GM23338 (cell line): ENCODE data around the gene CRTC3. TPM values are rescaled to one million over a fixed set of nuclear protein-coding genes. Genes with fewer than 3 reads are reported as not detected.

Experiments used
- ATAC-seq: fragments of 200-7000 bp; cut with Tn5 transposase; 3 replicates; pipeline ENCODE4 v1.9.1; 2020
- DNase-seq: peaks from one replicate; pipeline ENCODE4 v3.0.0-alpha.2; 2015; ENCODE audit warnings: low spot score
- H2AFZ ChIP-seq: fragments of 200-600 bp; sonication (generic); 2 replicates; pipeline ENCODE4 v1.8.0; 2016; ENCODE audit warnings: antibody characterized with exemption, mild to moderate bottlenecking, moderate library complexity
- H3F3A ChIP-seq: fragments of 200-600 bp; sonication (generic); replicated peaks from 2 replicates; pipeline ENCODE4 v1.8.0; 2017; ENCODE audit warnings: antibody characterized with exemption, mixed run types, low read depth
- H3K27ac ChIP-seq: fragments of 200-600 bp; sonication (generic); 2 replicates; pipeline ENCODE4 v1.6.1; 2016; ENCODE audit warnings: low read depth
- H3K27me3 ChIP-seq: fragments of 200-600 bp; sonication (generic); 2 replicates; pipeline ENCODE4 v1.8.0; 2016; ENCODE audit warnings: mild to moderate bottlenecking, mixed run types, moderate library complexity; ENCODE audit not compliant: insufficient read depth
- H3K36me3 ChIP-seq: fragments of 200-600 bp; sonication (generic); 2 replicates; pipeline ENCODE4 v1.8.0; 2016; ENCODE audit warnings: mild to moderate bottlenecking; ENCODE audit not compliant: insufficient read depth
- H3K4me1 ChIP-seq: fragments of 200-600 bp; sonication (generic); 2 replicates; pipeline ENCODE4 v1.8.0; 2016; ENCODE audit warnings: mild to moderate bottlenecking, moderate library complexity; ENCODE audit not compliant: insufficient read depth
- H3K4me2 ChIP-seq: fragments of 200-600 bp; sonication (generic); 2 replicates; pipeline ENCODE4 v1.7.1; 2017; ENCODE audit warnings: mixed run types
- H3K4me3 ChIP-seq: fragments of 200-600 bp; sonication (generic); 2 replicates; pipeline ENCODE4 v1.6.1; 2016; ENCODE audit warnings: mixed run types
- H3K79me2 ChIP-seq: fragments of 200-600 bp; sonication (generic); replicated peaks from 2 replicates; pipeline ENCODE4 v1.8.0; 2017; ENCODE audit warnings: mild to moderate bottlenecking; ENCODE audit not compliant: insufficient read depth
- H3K9me2 ChIP-seq: fragments of 200-600 bp; sonication (generic); 2 replicates; pipeline ENCODE4 v1.8.0; 2017; ENCODE audit not compliant: insufficient read depth
- H4K20me1 ChIP-seq: fragments of 200-600 bp; sonication (generic); replicated peaks from 2 replicates; pipeline ENCODE4 v1.8.0; 2017; ENCODE audit warnings: mild to moderate bottlenecking; ENCODE audit not compliant: insufficient read depth
- H3K27ac Mint-ChIP-seq: 2 replicates; pipeline ENCODE4 v1.8.0; 2020; ENCODE audit warnings: inconsistent platforms, mild to moderate bottlenecking, moderate library complexity, mixed read lengths
- H3K27me3 Mint-ChIP-seq: 3 replicates; pipeline ENCODE4 v1.8.0; 2022; ENCODE audit warnings: low read depth, mild to moderate bottlenecking, moderate library complexity, mixed read lengths, inconsistent platforms; ENCODE audit not compliant: insufficient read depth, poor library complexity
- H3K36me3 Mint-ChIP-seq: 3 replicates; pipeline ENCODE4 v1.8.0; 2021; ENCODE audit warnings: low read depth, mild to moderate bottlenecking, inconsistent platforms, moderate library complexity, mixed read lengths
- H3K4me1 Mint-ChIP-seq: 3 replicates; pipeline ENCODE4 v1.8.0; 2020; ENCODE audit warnings: mild to moderate bottlenecking, inconsistent platforms, mixed read lengths
- H3K4me3 Mint-ChIP-seq: 3 replicates; pipeline ENCODE4 v1.8.0; 2021; ENCODE audit warnings: moderate library complexity, mild to moderate bottlenecking, inconsistent platforms, mixed read lengths
- H3K9me3 Mint-ChIP-seq: 3 replicates; pipeline ENCODE4 v1.8.0; 2020; ENCODE audit warnings: moderate library complexity, mild to moderate bottlenecking, inconsistent platforms, mixed read lengths
- CREB1 ChIP-seq: fragments of 250-450 bp; sonication (Bioruptor Pico); IDR thresholded peaks from 2 replicates; pipeline ENCODE4 v1.5.0; 2020; ENCODE audit warnings: low read depth, mild to moderate bottlenecking, moderate library complexity
- CTCF ChIP-seq, 2 experiments: fragments of 200-600 bp in 1 of 2; sonication (generic) in 1 of 2; conservative IDR thresholded peaks; 2 replicates each; pipeline versions ENCODE4 v1.5.1 to v1.6.1; 2016 to 2017; ENCODE audit warnings: antibody characterized with exemption in 2 of 2, low read depth in 2 of 2, mild to moderate bottlenecking in 2 of 2, moderate library complexity in 1 of 2
- ETS1 ChIP-seq: IDR thresholded peaks from 2 replicates; pipeline ENCODE4 v1.6.1; 2016; ENCODE audit warnings: antibody characterized with exemption
- EZH2 ChIP-seq: fragments of 200-600 bp; sonication (generic); IDR thresholded peaks from one replicate; pipeline ENCODE4 v1.8.0; 2017; ENCODE audit warnings: antibody characterized with exemption, mild to moderate bottlenecking, low read depth; ENCODE audit not compliant: unreplicated experiment
- EZH2phosphoT487 ChIP-seq: fragments of 200-600 bp; sonication (generic); IDR thresholded peaks from one replicate; pipeline ENCODE4 v1.8.1; 2018; ENCODE audit warnings: antibody characterized with exemption; ENCODE audit not compliant: unreplicated experiment
- JUNB ChIP-seq: IDR thresholded peaks from one replicate; pipeline ENCODE4 v1.6.1; 2016; ENCODE audit warnings: antibody characterized with exemption; ENCODE audit not compliant: unreplicated experiment
- NANOG ChIP-seq: IDR thresholded peaks from 2 replicates; pipeline ENCODE4 v1.6.1; 2016; ENCODE audit warnings: antibody characterized with exemption, borderline replicate concordance
- POLR2AphosphoS5 ChIP-seq: IDR thresholded peaks from 2 replicates; pipeline ENCODE4 v1.6.1; 2016; ENCODE audit warnings: antibody characterized with exemption, low read depth
- REST ChIP-seq: IDR thresholded peaks from one replicate; pipeline ENCODE4 v1.6.1; 2018; ENCODE audit warnings: antibody characterized with exemption; ENCODE audit not compliant: unreplicated experiment
- STAT1 ChIP-seq: IDR thresholded peaks from one replicate; pipeline ENCODE4 v1.6.1; 2016; ENCODE audit warnings: antibody characterized with exemption; ENCODE audit not compliant: unreplicated experiment
- ZNF114 ChIP-seq: fragments of 250-450 bp; sonication (Bioruptor Pico); IDR thresholded peaks from 2 replicates; pipeline ENCODE4 v1.5.0; 2020; ENCODE audit warnings: mild to moderate bottlenecking, moderate library complexity
- ZNF331 ChIP-seq: fragments of 250-450 bp; sonication (Bioruptor Pico); IDR thresholded peaks from 2 replicates; pipeline ENCODE4 v1.5.0; 2020; ENCODE audit warnings: low read depth, mild to moderate bottlenecking, moderate library complexity
- ZNF462 ChIP-seq: fragments of 250-450 bp; sonication (Bioruptor Pico); IDR thresholded peaks from 2 replicates; pipeline ENCODE4 v1.5.0; 2020; ENCODE audit warnings: mild to moderate bottlenecking, moderate library complexity
- polyA plus RNA-seq: library from polyadenylated mRNA; unstranded; fragments of >200 nt; fragmentation: Nextera tagmentation; extraction: Ambion mirVana; gene quantifications from 2 replicates; pipeline ENCODE4 v1.2.1, GENCODE V29; 2016
- total RNA-seq: library from RNA; depleted of rRNA; stranded (reverse); fragments of >200 nt; shearing (Covaris generic); gene quantifications from 2 replicates; pipeline ENCODE4 v1.2.3, GENCODE V29; 2014

CRTC3 gene
- total and polyA plus RNA-seq, 2 experiments from 2014 or later: 2.8 to 3.8 TPM

GRCh38 chr15:90681480-90681879 lies 151.8 kb downstream of the CRTC3 start:
- no peaks in the 10 kb centered on the region for H3F3A ChIP-seq
- DNase-seq: no peak
- H3K9me3 Mint-ChIP-seq: no peaks in the 10 kb centered on the region
- H3K27ac Mint-ChIP-seq: no peak overlapping the region
- H3K79me2 ChIP-seq: no peaks in the 10 kb centered on the region
- H3K36me3 Mint-ChIP-seq: no peaks in the 10 kb centered on the region
- H3K27me3 Mint-ChIP-seq: peaks cover 7% of the 10 kb centered on the region
- peaks cover 5% of the 10 kb centered on the region for H3K4me1 Mint-ChIP-seq
- H2AFZ ChIP-seq: no peak overlapping the region
- H3K36me3 ChIP-seq: no peaks in the 10 kb centered on the region
- no peaks in the 10 kb centered on the region for H3K27me3 ChIP-seq
- no peak for ATAC-seq
- H3K4me3 Mint-ChIP-seq: no peak overlapping the region
- H3K4me3 ChIP-seq: no peak overlapping the region
- H3K9me2 ChIP-seq: no peaks in the 10 kb centered on the region
- no peak overlapping the region for H3K4me2 ChIP-seq
- TF ChIP-seq EZH2phosphoT487 (no peak), NANOG (no peak), CREB1 (no peak), POLR2AphosphoS5 (no peak), ZNF331 (no peak), ZNF462 (CRISPR knock-in tag) (no peak), REST (no peak), STAT1 (no peak), ZNF114 (CRISPR knock-in tag) (no peak), CTCF (conservative IDR thresholded peaks at IDR 0.05; ENCODE audit: low read depth in 2 of 2) (no peak), JUNB (no peak), ETS1 (no peak), EZH2 (no peak)
- no peaks in the 10 kb centered on the region for H4K20me1 ChIP-seq
- H3K4me1 ChIP-seq: no peaks in the 10 kb centered on the region
- no peak overlapping the region for H3K27ac ChIP-seq
